ENCODE measurements around the gene TIMM23B.
"Not testable (repeated sequence)": the region's sequence is repeated elsewhere in the genome, so short reads cannot be mapped to it uniquely, and the experiment has no call there.

- not testable (repeated sequence) for TF ChIP-seq CTCF (IDR thresholded peaks at IDR 0.05; ENCODE audit: control extremely low read depth in 1 of 3, insufficient read depth in 1 of 3, low read depth in 1 of 3, low read length in 3 of 3); TEAD4 (IDR thresholded peaks at IDR 0.05; ENCODE audit: low read depth, low read length)
These were observed 23.9 kb upstream of the TIMM23B start for GRCh38 chr10:49917927-49918326.

Data from H1 (cell line).